ENCODE results near the gene CLMN.

DNA sequence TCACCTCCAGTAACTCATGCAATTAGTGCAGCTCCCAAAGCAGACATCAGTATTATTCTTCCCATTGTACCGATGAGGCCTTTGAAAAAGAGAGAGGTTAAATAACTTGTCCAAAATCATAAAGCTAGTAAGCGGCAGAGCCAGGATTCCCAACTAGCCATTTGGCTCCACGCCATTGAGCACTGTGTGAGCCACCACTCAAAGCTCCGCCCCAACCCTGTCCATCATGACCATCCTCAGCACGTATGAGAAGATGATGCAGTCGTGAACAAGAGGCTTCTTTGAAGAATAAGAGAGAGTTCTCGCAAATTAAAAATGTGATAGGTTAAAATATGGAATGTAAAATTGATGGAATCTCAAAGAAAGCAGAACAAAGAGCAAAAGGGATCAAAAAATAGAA is 14.6 kb downstream of the CLMN start:
- no peak for TF ChIP-seq POLR2AphosphoS5 (IDR thresholded peaks at IDR 0.05; ENCODE audit: low read depth)
- TF ChIP-seq, protein P1, sequence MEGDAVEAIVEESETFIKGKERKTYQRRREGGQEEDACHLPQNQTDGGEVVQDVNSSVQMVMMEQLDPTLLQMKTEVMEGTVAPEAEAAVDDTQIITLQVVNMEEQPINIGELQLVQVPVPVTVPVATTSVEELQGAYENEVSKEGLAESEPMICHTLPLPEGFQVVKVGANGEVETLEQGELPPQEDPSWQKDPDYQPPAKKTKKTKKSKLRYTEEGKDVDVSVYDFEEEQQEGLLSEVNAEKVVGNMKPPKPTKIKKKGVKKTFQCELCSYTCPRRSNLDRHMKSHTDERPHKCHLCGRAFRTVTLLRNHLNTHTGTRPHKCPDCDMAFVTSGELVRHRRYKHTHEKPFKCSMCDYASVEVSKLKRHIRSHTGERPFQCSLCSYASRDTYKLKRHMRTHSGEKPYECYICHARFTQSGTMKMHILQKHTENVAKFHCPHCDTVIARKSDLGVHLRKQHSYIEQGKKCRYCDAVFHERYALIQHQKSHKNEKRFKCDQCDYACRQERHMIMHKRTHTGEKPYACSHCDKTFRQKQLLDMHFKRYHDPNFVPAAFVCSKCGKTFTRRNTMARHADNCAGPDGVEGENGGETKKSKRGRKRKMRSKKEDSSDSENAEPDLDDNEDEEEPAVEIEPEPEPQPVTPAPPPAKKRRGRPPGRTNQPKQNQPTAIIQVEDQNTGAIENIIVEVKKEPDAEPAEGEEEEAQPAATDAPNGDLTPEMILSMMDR (conservative IDR thresholded peaks at IDR 0.05; ENCODE audit: low read depth in 2 of 2), result no peak
- TF ChIP-seq JUNB (IDR thresholded peaks at IDR 0.05; ENCODE audit: unreplicated experiment), result no peak
- no peak for TF ChIP-seq EZH2 (IDR thresholded peaks at IDR 0.05; ENCODE audit: low read depth, unreplicated experiment)
- TF ChIP-seq ZNF114 (CRISPR knock-in tag; IDR thresholded peaks at IDR 0.05), result no peak
- TF ChIP-seq, protein P2, sequence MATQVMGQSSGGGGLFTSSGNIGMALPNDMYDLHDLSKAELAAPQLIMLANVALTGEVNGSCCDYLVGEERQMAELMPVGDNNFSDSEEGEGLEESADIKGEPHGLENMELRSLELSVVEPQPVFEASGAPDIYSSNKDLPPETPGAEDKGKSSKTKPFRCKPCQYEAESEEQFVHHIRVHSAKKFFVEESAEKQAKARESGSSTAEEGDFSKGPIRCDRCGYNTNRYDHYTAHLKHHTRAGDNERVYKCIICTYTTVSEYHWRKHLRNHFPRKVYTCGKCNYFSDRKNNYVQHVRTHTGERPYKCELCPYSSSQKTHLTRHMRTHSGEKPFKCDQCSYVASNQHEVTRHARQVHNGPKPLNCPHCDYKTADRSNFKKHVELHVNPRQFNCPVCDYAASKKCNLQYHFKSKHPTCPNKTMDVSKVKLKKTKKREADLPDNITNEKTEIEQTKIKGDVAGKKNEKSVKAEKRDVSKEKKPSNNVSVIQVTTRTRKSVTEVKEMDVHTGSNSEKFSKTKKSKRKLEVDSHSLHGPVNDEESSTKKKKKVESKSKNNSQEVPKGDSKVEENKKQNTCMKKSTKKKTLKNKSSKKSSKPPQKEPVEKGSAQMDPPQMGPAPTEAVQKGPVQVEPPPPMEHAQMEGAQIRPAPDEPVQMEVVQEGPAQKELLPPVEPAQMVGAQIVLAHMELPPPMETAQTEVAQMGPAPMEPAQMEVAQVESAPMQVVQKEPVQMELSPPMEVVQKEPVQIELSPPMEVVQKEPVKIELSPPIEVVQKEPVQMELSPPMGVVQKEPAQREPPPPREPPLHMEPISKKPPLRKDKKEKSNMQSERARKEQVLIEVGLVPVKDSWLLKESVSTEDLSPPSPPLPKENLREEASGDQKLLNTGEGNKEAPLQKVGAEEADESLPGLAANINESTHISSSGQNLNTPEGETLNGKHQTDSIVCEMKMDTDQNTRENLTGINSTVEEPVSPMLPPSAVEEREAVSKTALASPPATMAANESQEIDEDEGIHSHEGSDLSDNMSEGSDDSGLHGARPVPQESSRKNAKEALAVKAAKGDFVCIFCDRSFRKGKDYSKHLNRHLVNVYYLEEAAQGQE (IDR thresholded peaks at IDR 0.05; ENCODE audit: unreplicated experiment), result no peak
- no peak for TF ChIP-seq EZH2phosphoT487 (IDR thresholded peaks at IDR 0.05; ENCODE audit: unreplicated experiment)
- TF ChIP-seq, protein P3, sequence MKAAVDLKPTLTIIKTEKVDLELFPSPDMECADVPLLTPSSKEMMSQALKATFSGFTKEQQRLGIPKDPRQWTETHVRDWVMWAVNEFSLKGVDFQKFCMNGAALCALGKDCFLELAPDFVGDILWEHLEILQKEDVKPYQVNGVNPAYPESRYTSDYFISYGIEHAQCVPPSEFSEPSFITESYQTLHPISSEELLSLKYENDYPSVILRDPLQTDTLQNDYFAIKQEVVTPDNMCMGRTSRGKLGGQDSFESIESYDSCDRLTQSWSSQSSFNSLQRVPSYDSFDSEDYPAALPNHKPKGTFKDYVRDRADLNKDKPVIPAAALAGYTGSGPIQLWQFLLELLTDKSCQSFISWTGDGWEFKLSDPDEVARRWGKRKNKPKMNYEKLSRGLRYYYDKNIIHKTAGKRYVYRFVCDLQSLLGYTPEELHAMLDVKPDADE (IDR thresholded peaks at IDR 0.05), result no peak
- TF ChIP-seq CREB1 (CRISPR knock-in tag; IDR thresholded peaks at IDR 0.05; ENCODE audit: low read depth), result no peak
- TF ChIP-seq, protein P4, sequence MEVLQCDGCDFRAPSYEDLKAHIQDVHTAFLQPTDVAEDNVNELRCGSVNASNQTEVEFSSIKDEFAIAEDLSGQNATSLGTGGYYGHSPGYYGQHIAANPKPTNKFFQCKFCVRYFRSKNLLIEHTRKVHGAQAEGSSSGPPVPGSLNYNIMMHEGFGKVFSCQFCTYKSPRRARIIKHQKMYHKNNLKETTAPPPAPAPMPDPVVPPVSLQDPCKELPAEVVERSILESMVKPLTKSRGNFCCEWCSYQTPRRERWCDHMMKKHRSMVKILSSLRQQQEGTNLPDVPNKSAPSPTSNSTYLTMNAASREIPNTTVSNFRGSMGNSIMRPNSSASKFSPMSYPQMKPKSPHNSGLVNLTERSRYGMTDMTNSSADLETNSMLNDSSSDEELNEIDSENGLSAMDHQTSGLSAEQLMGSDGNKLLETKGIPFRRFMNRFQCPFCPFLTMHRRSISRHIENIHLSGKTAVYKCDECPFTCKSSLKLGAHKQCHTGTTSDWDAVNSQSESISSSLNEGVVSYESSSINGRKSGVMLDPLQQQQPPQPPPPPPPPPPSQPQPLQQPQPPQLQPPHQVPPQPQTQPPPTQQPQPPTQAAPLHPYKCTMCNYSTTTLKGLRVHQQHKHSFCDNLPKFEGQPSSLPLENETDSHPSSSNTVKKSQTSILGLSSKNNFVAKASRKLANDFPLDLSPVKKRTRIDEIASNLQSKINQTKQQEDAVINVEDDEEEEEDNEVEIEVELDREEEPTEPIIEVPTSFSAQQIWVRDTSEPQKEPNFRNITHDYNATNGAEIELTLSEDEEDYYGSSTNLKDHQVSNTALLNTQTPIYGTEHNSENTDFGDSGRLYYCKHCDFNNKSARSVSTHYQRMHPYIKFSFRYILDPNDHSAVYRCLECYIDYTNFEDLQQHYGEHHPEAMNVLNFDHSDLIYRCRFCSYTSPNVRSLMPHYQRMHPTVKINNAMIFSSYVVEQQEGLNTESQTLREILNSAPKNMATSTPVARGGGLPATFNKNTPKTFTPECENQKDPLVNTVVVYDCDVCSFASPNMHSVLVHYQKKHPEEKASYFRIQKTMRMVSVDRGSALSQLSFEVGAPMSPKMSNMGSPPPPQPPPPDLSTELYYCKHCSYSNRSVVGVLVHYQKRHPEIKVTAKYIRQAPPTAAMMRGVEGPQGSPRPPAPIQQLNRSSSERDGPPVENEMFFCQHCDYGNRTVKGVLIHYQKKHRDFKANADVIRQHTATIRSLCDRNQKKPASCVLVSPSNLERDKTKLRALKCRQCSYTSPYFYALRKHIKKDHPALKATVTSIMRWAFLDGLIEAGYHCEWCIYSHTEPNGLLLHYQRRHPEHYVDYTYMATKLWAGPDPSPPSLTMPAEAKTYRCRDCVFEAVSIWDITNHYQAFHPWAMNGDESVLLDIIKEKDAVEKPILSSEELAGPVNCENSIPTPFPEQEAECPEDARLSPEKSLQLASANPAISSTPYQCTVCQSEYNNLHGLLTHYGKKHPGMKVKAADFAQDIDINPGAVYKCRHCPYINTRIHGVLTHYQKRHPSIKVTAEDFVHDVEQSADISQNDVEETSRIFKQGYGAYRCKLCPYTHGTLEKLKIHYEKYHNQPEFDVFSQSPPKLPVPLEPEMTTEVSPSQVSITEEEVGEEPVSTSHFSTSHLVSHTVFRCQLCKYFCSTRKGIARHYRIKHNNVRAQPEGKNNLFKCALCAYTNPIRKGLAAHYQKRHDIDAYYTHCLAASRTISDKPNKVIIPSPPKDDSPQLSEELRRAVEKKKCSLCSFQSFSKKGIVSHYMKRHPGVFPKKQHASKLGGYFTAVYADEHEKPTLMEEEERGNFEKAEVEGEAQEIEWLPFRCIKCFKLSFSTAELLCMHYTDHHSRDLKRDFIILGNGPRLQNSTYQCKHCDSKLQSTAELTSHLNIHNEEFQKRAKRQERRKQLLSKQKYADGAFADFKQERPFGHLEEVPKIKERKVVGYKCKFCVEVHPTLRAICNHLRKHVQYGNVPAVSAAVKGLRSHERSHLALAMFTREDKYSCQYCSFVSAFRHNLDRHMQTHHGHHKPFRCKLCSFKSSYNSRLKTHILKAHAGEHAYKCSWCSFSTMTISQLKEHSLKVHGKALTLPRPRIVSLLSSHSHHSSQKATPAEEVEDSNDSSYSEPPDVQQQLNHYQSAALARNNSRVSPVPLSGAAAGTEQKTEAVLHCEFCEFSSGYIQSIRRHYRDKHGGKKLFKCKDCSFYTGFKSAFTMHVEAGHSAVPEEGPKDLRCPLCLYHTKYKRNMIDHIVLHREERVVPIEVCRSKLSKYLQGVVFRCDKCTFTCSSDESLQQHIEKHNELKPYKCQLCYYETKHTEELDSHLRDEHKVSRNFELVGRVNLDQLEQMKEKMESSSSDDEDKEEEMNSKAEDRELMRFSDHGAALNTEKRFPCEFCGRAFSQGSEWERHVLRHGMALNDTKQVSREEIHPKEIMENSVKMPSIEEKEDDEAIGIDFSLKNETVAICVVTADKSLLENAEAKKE (CRISPR knock-in tag; IDR thresholded peaks at IDR 0.05), result no peak
- TF ChIP-seq ZNF331 (CRISPR knock-in tag; IDR thresholded peaks at IDR 0.05; ENCODE audit: low read depth), result no peak
- TF ChIP-seq NANOG (IDR thresholded peaks at IDR 0.05; ENCODE audit: borderline replicate concordance), result no peak
